Activated CD8-positive, alpha-beta memory T cell treated with anti-CD3 and anti-CD28 coated beads for 24 hours (primary cell): Measurements from ENCODE around the gene NAA60.

Experiments used
- DNase-seq: peaks from one replicate; pipeline ENCODE4 v3.0.0-alpha.2; 2020

The NAA60 gene

DNA sequence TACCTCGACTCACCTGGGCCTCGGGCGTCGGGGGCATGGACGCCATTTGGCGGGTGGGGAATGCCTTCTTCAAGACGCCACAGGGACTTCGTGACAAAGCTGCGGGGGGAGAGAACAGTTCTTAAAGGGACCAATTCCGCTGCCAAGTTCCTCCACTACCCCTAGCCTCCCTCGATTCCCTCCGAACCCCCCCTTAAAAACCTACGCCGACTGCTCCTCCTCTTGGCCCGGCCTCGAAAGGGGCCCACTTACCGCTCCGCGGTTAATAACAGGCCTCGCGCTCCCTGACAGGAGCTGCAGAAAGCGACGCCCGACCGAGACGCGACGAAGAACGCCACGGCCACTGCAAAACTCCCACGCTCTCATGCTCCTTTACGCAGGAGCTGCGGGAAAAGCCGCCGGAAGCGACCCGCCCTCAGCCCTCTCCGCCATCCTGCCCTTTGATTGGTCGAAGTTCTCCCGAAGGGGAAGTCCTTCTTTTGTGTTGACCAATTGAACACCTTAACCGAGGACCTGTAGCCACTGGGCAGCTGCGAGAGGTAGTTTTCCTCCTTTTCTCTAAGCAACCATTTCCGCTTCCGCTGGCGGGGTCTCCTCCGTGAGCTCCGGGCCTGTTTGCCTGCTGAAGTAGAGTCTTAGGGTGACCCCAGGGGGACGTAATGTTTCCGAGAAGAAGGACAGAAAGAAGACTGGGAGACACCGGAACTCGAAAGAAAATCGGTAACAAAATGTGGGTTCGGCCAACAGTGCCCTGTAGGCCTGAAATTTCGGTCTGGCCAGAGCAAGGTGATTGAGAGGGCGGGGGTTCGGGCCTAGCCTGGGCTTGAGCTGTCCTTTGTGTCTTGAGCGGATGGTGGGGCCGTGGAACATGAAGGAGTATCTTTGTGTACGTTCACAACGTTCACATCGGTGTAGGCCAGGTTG, at the start of gene NAA60, which contains the start of gene ZNF597:
Gene NAA60, plus strand, starts transcription at position 573 of the 924 bp plus-strand sequence. CDS start 32,548 bp downstream, outside the sequence.
Gene ZNF597, minus strand, starts transcription at position 397 of the 924 bp plus-strand sequence. Its CDS starts 351 bp downstream, at position 46.
- peak; percentile 82 for DNase-seq

DNA sequence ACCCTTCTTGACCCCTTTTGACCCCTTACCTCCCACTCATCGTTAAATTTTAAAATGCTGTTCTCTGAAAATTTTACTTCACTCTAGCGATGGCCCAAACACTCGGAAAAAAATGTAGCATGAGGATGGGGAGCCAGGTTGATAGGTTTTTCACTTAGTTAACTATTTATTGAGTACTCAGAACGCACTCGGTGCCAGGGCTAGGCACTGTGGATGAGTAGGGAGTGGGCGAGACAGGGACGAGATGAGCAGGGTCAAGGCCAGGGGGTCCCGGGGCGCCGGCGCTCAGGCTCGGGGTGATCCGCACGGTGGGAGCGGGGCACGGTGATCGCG, 43.1 kb upstream of the NAA60 start:
- DNase-seq, result no peak

DNA sequence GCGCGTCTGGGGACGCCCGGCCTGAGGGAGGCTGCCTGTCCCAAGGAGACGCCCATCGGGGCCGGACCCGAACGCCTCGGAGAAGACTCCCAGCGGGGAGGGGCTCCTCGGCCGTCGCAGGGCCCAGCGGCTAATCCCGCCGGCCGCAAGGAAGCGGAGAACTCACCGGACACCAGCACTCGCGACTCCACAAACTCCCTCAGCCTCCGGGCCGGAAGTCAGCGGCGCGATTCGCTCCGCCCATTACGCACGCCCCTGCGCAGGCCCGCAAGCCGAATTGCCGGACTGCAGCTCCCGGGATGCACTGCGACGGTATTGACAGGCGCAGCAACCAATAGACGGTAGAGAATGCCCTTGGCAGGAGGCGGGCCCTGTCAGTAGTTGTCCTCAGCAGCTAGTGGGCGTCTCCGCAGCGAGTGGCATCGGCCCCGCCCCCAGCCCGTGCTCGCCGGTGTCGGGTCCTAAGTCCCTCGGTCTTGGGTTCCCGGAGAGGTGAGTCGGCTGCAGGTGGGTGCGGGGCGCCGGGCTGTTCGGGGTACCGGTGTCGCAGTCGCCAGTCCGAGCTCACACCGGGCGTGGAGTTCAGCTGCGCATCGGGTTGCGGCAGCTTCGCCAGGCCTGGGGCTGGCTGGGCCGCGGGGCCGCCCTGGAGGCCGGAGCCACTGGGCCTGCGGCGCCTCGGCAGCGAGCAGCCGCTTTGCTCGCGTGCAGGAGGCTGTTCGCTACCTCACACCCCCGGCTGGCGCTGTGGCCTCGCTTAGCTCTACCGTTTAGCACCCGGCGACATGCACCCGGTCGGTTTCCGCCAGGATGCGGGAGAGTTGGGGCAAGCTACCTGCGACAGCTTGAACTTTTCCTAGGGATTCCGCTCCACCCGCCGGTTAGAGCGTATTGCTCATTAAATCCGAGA, 42.4 kb upstream of the NAA60 start, which contains the start of the genes ZNF174 and ZSCAN32:
Gene ZNF174, plus strand, starts transcription at position 437 of the 910 bp plus-strand sequence. CDS start 790 bp downstream, outside the sequence.
Gene ZSCAN32, minus strand, starts transcription at position 226 of the 910 bp plus-strand sequence. CDS start 3,447 bp downstream, outside the sequence.
- DNase-seq, result peak; percentile 99

DNA sequence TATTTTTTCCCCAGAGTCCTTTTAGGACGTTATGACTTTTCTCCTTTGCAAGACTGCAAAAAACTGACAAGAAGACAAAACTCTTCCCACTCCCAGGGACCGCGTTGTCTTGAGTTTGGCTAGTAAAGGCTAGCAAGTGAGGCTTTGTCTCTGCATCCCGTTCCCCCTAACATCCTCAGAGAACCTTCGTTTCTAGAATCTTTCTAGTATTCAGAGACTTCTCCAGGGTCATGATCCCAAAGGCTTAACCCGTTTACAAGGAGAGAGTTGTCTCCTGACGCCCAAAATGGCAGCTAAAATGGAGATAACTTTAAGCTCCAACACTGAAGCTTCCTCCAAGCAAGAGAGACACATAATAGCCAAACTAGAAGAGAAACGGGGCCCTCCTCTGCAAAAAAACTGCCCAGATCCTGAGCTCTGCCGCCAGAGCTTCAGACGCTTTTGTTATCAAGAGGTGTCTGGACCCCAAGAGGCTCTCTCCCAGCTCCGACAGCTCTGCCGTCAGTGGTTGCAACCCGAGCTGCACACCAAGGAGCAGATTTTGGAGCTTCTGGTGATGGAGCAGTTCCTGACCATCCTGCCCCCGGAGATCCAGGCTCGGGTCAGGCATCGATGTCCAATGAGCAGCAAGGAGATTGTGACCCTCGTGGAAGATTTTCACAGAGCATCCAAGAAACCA, 41.6 kb upstream of the NAA60 start:
- no peak for DNase-seq

DNA sequence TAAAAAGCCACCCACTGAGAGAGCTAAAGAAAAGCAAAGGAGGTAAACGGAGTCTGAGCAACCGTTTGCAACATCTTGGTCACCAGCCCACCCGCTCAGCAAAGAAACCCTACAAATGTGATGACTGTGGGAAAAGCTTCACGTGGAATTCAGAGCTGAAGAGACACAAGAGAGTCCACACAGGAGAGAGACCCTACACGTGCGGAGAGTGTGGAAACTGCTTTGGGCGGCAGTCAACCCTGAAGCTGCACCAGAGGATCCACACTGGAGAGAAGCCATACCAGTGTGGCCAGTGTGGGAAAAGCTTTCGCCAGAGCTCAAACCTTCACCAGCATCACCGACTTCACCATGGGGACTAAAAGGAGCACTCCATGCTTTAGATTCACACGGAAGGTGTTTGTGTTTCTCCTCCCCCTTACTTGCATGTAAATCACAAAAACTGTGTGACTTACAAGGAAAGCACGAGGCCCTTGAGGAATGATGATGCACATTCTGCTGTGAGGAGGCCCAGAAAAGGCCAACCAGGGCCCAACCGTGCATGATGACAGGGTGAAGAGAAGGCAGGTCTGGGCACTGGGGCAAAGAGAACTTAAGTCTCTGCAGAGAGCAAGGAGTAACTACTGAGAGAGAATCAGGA, 34.8 kb upstream of the NAA60 start:
- no peak for DNase-seq

DNA sequence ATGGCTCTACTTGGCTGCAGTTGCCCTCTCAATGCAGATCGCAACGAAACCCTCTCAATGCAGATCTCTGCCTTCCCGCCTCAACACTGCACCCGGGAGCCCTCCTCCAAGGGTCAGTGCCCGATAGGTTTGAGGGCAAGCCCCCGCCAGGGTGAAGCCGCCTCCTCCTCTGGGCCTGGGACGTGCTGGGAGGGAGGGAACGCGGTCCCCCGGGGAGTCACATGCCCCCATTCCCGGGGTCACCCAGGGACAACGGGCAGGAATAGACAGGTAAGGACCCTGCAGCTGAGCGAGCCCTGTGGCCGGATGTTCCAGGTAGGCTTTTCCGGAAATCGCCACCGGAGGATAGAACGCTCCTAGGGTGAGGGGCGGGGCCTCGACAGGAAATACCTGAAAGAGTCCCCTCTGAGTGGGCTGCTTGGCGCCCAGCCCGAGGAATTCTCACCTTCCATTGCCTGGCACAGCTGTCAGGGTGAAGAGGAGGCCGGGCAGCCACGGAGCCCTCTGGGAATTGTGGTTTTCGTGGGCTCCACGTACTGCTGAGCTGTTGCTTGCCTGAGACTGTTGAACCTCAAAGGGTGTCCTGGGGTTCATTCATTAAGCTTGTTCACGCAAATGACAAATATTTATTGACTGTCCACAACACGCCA, 29.6 kb upstream of the NAA60 start:
- DNase-seq, result no peak

DNA sequence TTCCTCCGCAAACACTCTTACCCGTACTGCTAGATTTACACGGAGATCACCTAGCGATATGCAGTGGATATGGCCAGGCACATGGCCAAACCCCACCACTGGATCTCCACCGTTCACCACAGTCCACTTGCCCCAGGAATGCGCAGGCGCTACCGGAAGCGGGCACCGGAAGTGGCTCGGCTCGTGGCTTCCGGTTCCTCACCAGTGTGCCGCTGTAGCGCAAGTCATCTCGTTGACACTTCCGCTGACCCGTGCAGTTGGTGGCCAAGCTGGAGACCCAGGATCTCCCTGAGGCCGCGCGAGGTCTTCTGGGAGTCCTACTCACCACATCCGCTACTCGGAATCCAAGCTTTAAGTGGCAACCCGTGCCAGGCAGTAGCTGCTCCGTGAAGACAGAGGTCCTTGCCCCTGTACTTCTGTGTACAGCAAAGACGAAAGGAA, 11.7 kb upstream of the NAA60 start:
- DNase-seq, result peak; percentile 85

DNA sequence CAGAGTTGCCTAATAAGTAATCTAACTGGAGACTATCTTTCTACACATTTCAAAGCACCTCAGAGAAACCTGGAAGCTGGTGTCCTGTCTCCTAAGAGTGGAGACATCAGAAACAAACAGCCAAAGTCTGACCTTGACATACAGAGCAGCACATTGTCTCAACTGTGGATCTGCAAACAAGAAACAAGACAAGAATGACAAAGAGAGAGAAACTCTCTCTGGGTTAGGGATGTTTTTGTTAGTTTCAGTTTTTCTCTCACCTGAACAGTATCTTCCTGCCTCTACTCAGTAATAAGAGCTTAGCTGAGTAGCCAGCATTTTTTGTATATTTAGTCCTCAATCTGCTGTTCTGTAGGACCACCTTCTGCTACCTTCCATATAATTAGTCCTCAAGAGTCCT, 9.1 kb upstream of the NAA60 start:
- DNase-seq, result no peak

DNA sequence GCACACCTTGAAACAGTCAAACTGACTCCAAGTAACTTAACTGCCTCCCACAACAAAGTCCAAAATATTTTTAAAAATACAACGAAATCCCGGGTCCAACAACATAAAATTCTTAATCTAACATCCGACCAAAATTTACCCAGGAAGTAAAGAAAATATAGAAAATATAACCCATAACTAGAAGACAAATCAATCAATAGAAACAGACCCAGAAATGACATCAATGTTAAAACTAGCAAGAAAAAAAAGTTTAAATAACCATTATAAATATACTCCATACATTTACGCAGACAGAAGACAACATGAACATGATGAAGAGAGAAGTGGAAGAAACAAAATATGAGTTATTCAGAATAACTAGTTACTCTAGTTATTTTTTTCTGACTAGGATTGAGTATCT, 3.8 kb upstream of the NAA60 start:
- no peak for DNase-seq

DNA sequence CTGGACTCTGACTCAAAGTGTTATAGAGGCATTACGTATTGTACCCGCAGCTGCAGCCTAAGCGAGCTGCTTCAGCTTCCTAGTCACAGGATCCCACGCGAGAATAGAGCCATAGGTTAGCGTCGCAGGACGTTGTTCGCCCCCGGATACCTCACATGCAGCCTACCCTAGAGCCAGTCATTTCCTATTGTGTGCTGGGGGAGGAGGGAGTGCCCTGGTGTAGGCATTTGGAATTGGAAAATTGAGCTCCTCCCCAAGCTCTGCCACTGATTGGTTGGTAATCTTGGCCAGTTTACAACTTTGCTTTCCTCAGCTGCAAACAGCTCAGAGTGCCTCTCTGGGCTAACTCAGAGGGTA, 530 bp downstream of the NAA60 start:
- DNase-seq, result no peak

DNA sequence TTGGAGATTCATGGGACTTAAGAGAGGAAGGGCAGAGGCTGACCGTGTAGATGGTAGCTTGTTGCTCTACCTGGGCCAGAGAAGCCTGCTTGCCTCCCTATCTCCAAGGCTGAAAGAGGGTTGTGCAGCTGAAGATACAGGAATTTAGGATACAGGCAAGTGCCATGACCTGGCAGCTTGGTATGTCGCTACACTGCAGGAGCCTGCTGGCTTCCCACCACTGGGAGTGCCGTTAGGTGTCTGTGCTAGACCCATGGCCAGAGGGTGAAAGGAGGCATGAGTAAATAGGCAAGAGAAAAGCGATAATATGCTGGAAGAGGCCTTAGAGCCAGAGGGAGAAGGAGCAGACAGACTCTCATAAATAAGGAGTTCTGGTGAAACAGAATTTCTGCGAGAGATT, 10.6 kb downstream of the NAA60 start:
- DNase-seq, result peak; percentile 37

DNA sequence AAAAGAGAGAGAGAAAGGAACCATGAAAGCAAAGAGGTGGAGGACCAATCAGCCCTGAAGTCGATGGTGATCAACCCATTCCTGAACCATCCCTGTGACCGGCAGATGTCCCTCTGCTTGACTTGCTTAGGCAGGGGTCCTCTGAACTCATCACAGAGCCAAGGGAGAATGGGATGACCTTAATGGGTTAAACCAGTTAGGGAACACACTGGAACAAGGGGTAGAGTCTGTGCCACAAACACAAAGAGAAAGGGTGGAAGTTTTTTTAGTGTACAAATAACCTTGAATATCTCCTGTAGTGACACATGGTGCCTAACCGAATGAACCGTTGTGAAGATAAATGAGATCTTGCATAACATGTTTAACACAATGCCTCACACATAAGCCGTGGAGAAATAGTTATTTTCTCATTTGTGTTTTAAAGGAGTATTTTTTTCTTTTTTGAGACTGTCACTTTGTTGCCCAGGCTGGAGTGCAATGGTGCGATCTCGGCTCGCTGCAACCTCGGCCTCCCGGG, 11.2 kb downstream of the NAA60 start:
- DNase-seq, result peak; percentile 35

DNA sequence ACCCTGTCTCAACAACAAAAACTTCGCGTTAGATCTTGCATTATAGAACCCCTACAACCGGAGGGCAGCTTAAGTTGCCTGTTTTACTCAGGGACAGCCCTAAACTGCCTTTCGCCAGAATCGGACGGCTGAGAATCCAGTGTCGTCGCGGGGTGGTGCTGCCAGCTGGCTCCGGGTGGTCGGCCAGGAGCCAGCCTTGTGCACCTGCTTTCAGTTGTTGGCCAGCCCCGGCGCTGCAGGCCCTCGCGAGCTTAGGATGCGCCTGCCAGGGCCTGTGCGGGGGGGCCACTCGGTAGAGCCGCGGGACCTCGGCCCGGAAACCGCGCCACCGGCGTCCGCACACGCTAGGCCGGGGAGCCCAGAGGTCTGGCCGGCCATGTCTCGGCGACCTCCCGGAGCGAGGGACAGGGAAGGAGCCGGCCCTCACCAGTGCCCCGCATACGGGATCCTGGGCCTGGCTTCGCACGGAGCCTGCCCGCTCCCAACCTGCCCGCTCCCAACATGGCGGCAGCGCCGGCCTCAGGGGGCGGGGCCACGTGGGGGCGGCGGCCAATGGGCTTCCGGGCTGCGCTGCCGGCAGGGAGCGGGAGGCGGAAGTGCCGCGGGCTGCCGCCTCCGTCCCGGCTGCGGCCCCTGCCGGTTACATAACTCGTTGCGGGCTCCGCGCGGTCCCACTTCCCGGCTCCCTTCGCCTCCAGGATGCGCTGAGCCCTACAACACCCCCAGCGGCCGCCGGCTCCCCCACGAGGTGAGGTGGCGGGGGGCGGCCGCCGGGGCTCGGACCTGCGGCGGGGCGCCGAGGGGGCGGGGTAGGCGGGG, 14.2 kb downstream of the NAA60 start:
- DNase-seq, result peak; percentile 93

DNA sequence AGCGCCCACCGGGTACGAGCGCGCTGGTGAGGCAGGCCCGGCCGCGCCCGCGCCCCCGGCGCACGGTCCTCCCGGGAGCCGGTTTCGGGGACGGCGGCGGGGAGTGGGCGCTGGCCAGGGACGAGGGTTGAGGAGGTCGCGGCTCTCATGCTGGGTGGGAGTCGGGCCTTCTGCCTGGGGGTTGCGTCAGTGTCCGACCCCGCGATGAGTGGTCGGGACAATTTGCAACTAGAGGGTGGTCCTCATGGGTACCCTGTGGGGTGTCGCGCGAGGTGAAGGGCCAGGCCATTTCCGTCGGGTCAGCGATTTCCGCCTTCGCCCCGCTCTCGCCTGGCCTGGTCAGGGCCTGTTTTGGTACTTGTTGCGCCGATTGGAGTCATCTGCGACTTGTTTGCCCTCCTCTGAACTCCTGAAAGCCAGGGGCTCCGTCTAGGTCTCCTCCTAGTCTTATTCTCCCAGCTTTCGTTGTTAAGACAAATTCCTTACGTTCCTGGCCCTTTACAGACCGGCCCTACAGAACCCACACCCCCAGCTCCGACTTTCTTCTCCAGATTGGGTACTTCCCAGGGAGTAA, 14.9 kb downstream of the NAA60 start:
- DNase-seq, result no peak

DNA sequence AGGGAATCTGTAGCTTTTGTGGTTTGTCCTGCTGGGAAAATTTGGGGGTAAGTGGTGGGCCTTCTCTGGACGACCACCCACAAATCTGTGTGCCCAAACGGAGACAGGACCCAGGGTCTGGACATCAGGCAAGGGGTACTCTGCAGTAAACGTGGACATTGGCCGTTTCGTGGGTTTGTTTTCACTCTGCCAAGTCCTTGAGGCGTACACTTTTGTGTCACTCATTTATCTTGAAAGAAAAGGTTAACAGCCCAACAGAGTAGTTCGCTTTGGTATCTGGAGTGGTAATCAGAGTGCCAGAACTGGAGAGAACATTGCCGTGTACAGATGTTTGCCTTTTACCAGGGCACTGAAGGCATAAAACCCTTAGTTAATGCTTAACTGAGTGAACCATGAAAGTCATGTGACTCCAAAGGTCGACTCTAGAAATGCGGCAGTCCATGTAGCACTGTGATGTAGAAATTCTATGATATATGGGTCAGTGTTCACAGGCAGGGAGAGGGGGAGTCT, 15.4 kb downstream of the NAA60 start:
- DNase-seq, result no peak

DNA sequence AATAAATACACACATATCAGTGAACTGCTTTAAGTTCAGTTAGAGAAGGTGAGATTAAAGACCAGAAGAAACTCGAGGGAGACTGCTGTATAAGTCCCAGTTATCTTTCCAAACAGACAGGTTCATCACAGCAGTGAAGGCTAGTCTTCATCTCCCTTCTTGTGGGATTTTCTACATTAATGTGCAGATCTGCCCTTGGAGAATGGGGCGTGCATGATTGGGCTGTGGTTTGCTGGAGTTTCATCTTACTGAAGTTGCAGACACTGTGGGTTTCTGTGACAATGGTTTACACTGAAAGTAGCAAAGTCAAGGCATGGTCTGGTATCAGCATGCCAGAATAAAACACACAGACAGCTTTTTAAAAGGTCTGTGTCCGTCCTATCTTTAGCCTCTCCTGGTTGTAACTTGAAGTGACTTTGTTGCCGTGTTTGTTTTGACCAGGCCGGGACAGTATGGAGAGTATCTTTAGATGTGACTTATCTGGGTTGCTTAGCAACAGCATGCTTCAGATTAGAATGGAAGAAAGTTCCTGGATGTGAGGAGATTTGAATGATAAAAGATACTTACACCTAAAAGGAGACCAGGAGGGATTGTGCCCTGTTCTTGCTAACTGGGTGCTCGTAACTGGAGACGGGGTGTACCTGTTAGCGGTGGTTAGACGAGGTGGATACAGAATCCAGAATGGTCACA, 16.1 kb downstream of the NAA60 start:
- DNase-seq, result no peak

DNA sequence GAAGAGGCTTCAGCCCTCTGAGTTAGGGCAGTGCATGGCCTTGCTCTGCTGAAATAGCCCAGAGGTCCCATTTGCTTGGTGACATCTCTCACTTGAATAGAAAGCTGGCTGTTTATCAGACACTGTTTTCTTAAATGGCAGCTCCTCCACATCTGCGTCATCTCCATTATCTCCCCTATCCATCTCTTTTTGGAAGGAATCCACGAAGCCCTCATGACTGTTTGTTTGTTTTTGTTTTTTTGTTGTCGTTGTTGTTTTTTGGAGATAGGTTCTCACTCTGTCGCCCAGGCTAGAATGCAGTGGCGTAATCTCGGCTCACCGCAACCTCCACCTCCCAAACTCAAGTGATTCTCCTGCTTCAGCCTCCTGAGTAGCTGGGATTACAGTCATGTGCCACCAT, 16.6 kb downstream of the NAA60 start:
- DNase-seq, result no peak

DNA sequence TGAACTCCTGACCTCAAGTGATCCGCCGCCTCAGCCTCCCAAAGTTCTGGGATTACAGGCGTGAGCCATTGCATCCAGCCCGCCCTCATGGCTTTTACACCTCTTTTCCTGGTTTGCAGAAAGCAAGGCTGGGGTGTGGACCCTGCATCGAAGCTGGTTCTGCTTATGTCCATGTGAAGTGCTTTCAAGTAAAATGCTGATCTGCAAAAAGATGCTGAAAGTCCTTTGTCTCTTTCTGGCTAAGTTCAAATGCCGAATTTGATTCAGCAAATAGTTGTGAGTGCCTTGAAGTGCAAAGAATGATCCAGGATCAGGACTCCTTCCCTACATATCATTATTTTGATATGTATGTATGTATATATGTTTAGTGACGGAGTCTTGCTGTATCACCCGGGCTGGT, 17.1 kb downstream of the NAA60 start:
- no peak for DNase-seq

DNA sequence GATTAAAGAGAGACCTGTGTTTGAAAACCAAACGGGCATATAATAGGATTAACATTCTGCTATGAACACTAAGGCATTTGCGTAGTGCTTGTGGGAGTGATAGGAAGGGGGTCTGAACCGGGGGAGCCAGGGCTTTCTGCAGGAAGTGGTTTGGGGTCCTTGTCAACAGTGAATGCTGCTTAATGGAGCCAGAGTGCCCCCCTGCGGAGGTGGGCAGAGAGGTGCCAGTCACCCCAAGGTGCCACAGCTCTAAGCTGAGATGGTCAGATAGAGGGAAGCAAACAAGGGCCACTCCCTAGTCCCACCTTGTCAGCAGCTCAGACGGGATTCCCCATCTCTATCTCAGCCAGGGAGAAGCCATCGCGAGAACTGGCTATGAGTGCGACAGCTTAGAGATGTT, 17.7 kb downstream of the NAA60 start:
- DNase-seq, result peak; percentile 73
